GM23248 (cell line): ENCODE data around the gene SACM1L. TPM values are rescaled to one million over a fixed set of nuclear protein-coding genes. Genes with fewer than 3 reads are reported as not detected.

Source experiments
- DNase-seq: peaks from one replicate; pipeline ENCODE4 v3.0.0-alpha.2; 2015
- H2AFZ ChIP-seq: fragments of 200-600 bp; sonication (generic); 2 replicates; pipeline ENCODE4 v1.6.1; 2016; ENCODE audit warnings: antibody characterized with exemption
- H3F3A ChIP-seq: fragments of 200-600 bp; sonication (generic); 2 replicates; pipeline ENCODE4 v1.6.1; 2016; ENCODE audit warnings: mild to moderate bottlenecking, antibody characterized with exemption, mixed run types; ENCODE audit not compliant: insufficient read depth
- H3K27ac ChIP-seq: fragments of 200-600 bp; sonication (generic); 2 replicates; pipeline ENCODE4 v1.5.1; 2016; ENCODE audit warnings: mild to moderate bottlenecking
- H3K27me3 ChIP-seq: fragments of 200-600 bp; sonication (generic); replicated peaks from 2 replicates; pipeline ENCODE4 v1.6.1; 2016; ENCODE audit warnings: mild to moderate bottlenecking; ENCODE audit not compliant: insufficient read depth
- H3K36me3 ChIP-seq: fragments of 200-600 bp; sonication (generic); 2 replicates; pipeline ENCODE4 v1.6.1; 2016; ENCODE audit warnings: low read depth, mild to moderate bottlenecking
- H3K4me1 ChIP-seq: fragments of 200-600 bp; sonication (generic); 2 replicates; pipeline ENCODE4 v1.6.1; 2016; ENCODE audit warnings: mild to moderate bottlenecking; ENCODE audit not compliant: insufficient read depth
- H3K4me2 ChIP-seq: fragments of 200-600 bp; sonication (generic); one replicate; pipeline ENCODE4 v1.6.1; 2016; ENCODE audit warnings: mild to moderate bottlenecking; ENCODE audit not compliant: unreplicated experiment
- H3K4me3 ChIP-seq: fragments of 200-600 bp; sonication (generic); 2 replicates; pipeline ENCODE4 v1.5.1; 2016; ENCODE audit warnings: mild to moderate bottlenecking
- H3K79me2 ChIP-seq: fragments of 200-600 bp; sonication (generic); 2 replicates; pipeline ENCODE4 v1.6.1; 2016; ENCODE audit warnings: mild to moderate bottlenecking; ENCODE audit not compliant: insufficient read depth
- H3K9ac ChIP-seq: fragments of 200-600 bp; sonication (generic); 2 replicates; pipeline ENCODE4 v1.6.1; 2016; ENCODE audit warnings: mild to moderate bottlenecking
- H3K9me2 ChIP-seq: fragments of 200-600 bp; sonication (generic); 2 replicates; pipeline ENCODE4 v1.6.1; 2016; ENCODE audit warnings: mixed run types, mild to moderate bottlenecking, moderate library complexity; ENCODE audit not compliant: insufficient read depth
- H3K9me3 ChIP-seq: fragments of 200-600 bp; sonication (generic); one replicate; pipeline ENCODE4 v1.6.1; 2017; ENCODE audit warnings: low read depth
- H4K20me1 ChIP-seq: fragments of 200-600 bp; sonication (generic); 2 replicates; pipeline ENCODE4 v1.6.0; 2016; ENCODE audit not compliant: insufficient read depth
- EZH2 ChIP-seq: fragments of 200-600 bp; sonication (generic); IDR thresholded peaks from 2 replicates; pipeline ENCODE4 v1.6.1; 2018; ENCODE audit warnings: antibody characterized with exemption, mild to moderate bottlenecking; ENCODE audit not compliant: insufficient read depth, poor library complexity, severe bottlenecking
- EZH2phosphoT487 ChIP-seq: fragments of 200-600 bp; sonication (generic); IDR thresholded peaks from 2 replicates; pipeline ENCODE4 v1.6.1; 2018; ENCODE audit warnings: antibody characterized with exemption, moderate library complexity, mild to moderate bottlenecking, low read depth; ENCODE audit not compliant: insufficient read depth
- WGBS, 2 experiments: methylation state at CpG; one replicate each; pipeline ENCODE4 v1.1.6; 2015 to 2017; ENCODE audit warnings: low lambda C conversion rate in 2 of 2, low coverage in 1 of 2; ENCODE audit errors: missing lambda C conversion rate in 2 of 2; 5-methylcytosine and 5-hydroxymethylcytosine counted together
- in situ Hi-C: fragments of 300-500 bp; cut with MboI; formaldehyde crosslinking; loops from 2 replicates; pipeline ENCODE4 v1.15.0; 2020
- polyA plus RNA-seq: library from polyadenylated mRNA; unstranded; fragments of >200 nt; fragmentation: Nextera tagmentation; extraction: Ambion mirVana; gene quantifications from 2 replicates; pipeline ENCODE4 v1.2.1, GENCODE V29; 2016
- total RNA-seq: library from RNA; depleted of rRNA; stranded (reverse); fragments of >200 nt; shearing (Covaris generic); gene quantifications from 2 replicates; pipeline ENCODE4 v1.2.3, GENCODE V29; 2014

The SACM1L gene
- total and polyA plus RNA-seq, 2 experiments from 2014 or later: 33.6 to 33.9 TPM

DNA sequence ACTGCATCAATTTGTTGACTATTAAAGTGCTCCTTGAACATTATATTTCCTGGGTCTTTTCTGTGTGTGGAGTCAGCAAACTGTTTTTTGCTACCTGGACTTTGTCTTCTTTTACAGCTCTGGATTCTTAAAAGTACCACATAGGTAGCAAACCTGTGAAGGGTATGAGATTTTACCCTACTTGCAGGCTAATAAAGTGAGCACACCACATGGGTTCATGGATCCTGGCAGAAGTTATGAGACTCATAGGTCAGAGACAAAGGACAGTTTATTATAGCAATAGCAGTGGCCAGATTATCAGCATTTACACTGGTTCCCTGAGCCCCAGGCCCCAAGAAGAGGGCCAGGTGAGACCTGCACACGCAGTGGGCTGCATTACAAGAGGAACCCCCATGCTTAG, 8.0 kb upstream of the SACM1L start:
- no peaks in the 10 kb centered on the region for H4K20me1 ChIP-seq
- no peaks in the 10 kb centered on the region for H3K9me2 ChIP-seq
- H2AFZ ChIP-seq: no peak overlapping the region
- H3K79me2 ChIP-seq: no peaks in the 10 kb centered on the region
- no peak overlapping the region for H3K4me2 ChIP-seq
- 100% methylated on average over 1 of the region's 1 CpG for WGBS, 2 experiments
- H3K4me3 ChIP-seq: no peak overlapping the region
- TF ChIP-seq EZH2: no peak
- H3K4me1 ChIP-seq: peaks cover 14% of the 10 kb centered on the region
- 0 out of 2 replicates have a peak, but pooled peaks cover 4% of the 10 kb centered on the region for H3K36me3 ChIP-seq
- in situ Hi-C loops: no loop called here
- H3K9ac ChIP-seq: no peak overlapping the region
- no peak for DNase-seq
- no peaks in the 10 kb centered on the region for H3K9me3 ChIP-seq
- H3K27ac ChIP-seq: no peak overlapping the region
- no peaks in the 10 kb centered on the region for H3K27me3 ChIP-seq
- peaks cover 3% of the 10 kb centered on the region; the same call in 1 of the 2 replicates for H3F3A ChIP-seq

DNA sequence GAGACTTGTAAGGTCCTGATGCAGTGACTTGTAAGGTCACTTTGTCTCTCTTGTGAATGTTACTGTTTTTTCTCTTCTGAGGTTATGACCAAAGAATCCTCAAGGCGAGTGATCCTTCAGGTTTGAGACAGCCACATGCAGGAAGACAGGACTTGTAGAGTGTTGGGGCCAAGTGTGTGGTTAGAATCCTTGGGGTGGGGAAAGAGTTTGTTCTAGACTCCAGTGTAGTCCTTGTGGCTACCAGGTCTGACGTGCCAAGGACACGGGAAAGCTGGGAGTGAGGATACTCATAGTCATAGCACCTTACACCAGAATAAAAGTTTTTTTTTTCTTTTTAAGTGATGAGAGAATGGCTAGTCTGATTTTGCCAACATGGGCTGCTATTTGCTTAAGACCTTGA, 7.3 kb upstream of the SACM1L start:
- Histone ChIP-seq H3K4me3 (no peak overlapping the region), H3K27me3 (no peaks in the 10 kb centered on the region), H3K9me2 (no peaks in the 10 kb centered on the region), H2AFZ (no peak overlapping the region), H3K4me1 (peaks cover 8% of the 10 kb centered on the region), H3K79me2 (no peaks in the 10 kb centered on the region), H3K9me3 (no peaks in the 10 kb centered on the region), H4K20me1 (no peaks in the 10 kb centered on the region), H3F3A (peaks cover 3% of the 10 kb centered on the region; the same call in 1 of the 2 replicates), H3K27ac (no peak overlapping the region), H3K4me2 (no peak overlapping the region), H3K36me3 (0 out of 2 replicates have a peak, but pooled peaks cover 4% of the 10 kb centered on the region), H3K9ac (no peak overlapping the region)
- no peak for DNase-seq
- WGBS, 2 experiments: 97 to 100% methylated on average over 3 of the region's 3 CpGs
- in situ Hi-C loops: no loop called here
- no peak for TF ChIP-seq EZH2

DNA sequence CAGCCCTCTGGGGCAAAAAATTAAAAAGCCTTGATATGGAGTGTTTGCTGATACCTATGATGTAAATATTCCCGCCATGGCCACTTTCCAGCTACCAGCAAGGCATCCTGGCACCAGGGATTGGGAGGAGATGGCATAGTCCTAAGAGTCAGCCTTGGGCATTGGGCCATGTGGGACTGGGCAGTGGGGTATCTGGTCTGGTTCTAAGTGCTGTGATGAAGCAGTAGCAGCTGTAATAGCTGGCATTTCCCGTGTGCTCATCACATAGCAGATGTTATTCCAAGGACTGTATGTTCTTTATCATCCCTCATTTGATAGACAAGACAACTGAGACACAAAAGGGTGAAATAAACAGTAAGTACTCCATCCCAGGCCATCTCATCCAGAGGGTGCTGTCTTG, 6.9 kb upstream of the SACM1L start:
- 85 to 86% methylated on average over 2 of the region's 2 CpGs for WGBS, 2 experiments
- Histone ChIP-seq H3K4me3 (no peak overlapping the region), H2AFZ (no peak overlapping the region), H3K9ac (no peak overlapping the region), H4K20me1 (no peaks in the 10 kb centered on the region), H3K9me2 (no peaks in the 10 kb centered on the region), H3K27ac (no peak overlapping the region), H3K9me3 (no peaks in the 10 kb centered on the region), H3K36me3 (0 out of 2 replicates have a peak, but pooled peaks cover 4% of the 10 kb centered on the region), H3K27me3 (no peaks in the 10 kb centered on the region), H3K4me1 (peaks cover 4% of the 10 kb centered on the region), H3K4me2 (no peak overlapping the region), H3F3A (peaks cover 2% of the 10 kb centered on the region; the same call in 1 of the 2 replicates), H3K79me2 (no peaks in the 10 kb centered on the region)
- TF ChIP-seq EZH2phosphoT487: no peak
- in situ Hi-C loops: no loop called here
- DNase-seq: no peak

DNA sequence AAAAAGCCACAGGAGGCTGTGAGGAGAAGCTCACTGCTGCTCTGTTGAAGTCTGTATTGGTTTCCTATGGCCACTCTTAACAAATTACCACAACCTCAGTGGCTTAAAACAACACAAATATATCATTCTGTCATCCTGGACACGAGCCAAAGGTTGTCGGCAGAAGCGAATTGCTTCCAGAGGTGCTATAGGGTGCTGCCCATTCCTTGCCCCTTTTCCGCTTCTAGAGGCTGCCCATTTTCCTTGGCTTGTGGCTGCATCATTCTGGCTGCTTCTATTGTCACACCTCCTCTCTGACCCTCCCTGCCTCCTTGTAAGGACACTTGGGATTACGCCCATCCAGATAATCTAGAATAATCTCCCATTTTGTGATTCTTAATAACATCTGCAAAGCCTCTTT, 6.4 kb upstream of the SACM1L start:
- Histone ChIP-seq H4K20me1 (no peaks in the 10 kb centered on the region), H3K9me2 (no peaks in the 10 kb centered on the region), H3K27ac (no peak overlapping the region), H2AFZ (no peak overlapping the region), H3F3A (no peaks in the 10 kb centered on the region), H3K27me3 (no peaks in the 10 kb centered on the region), H3K4me3 (no peak overlapping the region), H3K79me2 (no peaks in the 10 kb centered on the region), H3K36me3 (0 out of 2 replicates have a peak, but pooled peaks cover 4% of the 10 kb centered on the region), H3K4me1 (no peaks in the 10 kb centered on the region), H3K4me2 (no peak overlapping the region), H3K9ac (no peak overlapping the region), H3K9me3 (no peaks in the 10 kb centered on the region)
- in situ Hi-C loops: no loop called here
- no peak for DNase-seq
- TF ChIP-seq EZH2 (no peak), EZH2phosphoT487 (no peak)
- WGBS, 2 experiments: 90% methylated on average over 5 of the region's 5 CpGs
